GM21723 (cell line): ENCODE measurements around the gene AMIGO3.
"Not testable (repeated sequence)": the region's sequence is repeated elsewhere in the genome, so short reads cannot be mapped to it uniquely, and the experiment has no call there.

Experiments
- ATAC-seq: cut with Tn5 transposase; IDR thresholded peaks from one replicate; pipeline ENCODE4 v1.9.1; 2021; ENCODE audit warnings: mild to moderate bottlenecking, moderate library complexity; ENCODE audit not compliant: unreplicated experiment

AMIGO3 gene

DNA sequence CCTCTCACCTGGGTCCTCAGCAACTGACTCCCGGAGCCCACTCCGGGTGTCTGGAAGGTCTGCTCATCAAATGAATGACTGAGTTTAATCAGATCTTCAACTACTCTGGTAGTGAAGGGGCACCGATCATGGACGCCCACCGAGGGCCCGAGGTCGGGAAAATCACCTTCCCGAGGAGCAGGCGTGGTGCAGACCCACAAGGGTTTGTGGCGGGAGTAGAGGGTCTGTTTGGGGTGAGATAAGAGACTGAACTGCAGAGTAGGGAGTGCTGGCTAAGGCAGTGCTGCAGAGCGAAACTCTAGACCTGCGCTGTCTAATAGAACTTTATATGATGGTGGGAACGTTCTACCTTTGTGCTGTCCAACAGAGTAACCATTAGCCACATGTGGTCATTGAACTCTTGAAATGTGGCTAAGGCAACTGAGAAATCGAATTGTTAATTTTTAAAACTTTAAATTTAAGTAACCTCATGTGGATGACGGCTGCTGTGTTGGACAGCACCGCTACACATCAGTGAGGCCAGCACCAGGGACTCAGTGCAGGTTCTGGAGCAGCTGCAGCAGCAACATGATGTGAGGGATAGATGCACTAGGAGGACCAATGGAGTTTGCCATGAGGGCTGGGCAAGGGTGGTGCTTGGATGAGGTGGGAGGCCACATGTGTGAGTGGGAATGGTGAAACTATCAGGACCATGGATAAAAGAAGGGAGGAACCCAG is 29.4 kb downstream of the AMIGO3 start:
- ATAC-seq, result not testable (repeated sequence)

DNA sequence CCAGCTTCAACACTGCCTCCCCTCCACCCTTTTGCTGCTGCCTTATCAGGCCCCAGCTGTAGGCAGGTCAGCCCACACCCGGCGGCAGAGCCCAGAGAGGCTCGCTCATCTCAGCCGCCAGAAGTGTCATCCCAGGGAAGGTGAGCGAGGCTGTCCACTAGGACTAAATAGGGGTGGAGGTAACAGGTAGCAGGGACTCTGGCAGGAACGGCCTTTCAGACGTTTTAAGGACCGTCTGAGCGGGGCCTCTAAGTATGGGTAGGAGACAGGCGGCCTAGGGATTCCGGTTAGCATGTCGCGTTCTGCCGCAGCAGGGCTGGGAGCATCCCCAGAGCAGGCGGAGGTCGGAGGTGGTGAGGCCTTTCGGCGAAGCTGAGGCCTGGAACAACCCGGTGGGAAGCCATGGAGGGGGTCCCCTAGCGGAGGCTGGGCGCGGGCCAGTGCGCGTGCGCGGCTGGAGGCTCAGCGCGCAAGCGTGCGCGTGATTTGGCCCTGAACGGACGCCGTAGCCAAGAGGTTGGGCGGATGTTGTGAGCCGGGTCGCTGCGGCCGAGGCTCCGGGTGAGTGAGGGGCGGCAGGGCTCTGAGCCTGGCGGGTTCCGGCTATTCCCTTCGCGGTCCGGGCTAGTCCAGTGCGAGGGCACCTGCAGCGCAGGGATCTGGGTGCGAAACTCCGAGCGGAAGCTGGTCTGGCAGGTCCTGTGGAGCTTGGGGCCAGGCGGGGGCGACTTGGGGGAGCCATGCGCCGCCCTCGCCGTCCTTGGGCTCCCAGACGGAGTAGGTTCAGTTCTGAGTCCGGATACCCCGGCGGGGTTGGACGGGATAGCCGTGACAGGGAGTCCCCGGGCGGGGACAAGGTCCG is 30.2 kb downstream of the AMIGO3 start, which contains the start of the genes MST1 and RNF123:
MST1 (minus strand) TSS at position 429 of the 862 bp plus-strand sequence. CDS start 783 bp downstream, outside the sequence.
RNF123 (plus strand) TSS at position 512 of the 862 bp plus-strand sequence. CDS start 1,609 bp downstream, outside the sequence.
- ATAC-seq, result peak; percentile 68

GRCh38 chr3:49688338-49689045 is 31.0 kb downstream of the AMIGO3 start:
- peak; percentile 13 for ATAC-seq

- ATAC-seq, result not testable (repeated sequence)
Observed at GRCh38 chr3:49687424-49687795, 32.1 kb downstream of the AMIGO3 start.

DNA sequence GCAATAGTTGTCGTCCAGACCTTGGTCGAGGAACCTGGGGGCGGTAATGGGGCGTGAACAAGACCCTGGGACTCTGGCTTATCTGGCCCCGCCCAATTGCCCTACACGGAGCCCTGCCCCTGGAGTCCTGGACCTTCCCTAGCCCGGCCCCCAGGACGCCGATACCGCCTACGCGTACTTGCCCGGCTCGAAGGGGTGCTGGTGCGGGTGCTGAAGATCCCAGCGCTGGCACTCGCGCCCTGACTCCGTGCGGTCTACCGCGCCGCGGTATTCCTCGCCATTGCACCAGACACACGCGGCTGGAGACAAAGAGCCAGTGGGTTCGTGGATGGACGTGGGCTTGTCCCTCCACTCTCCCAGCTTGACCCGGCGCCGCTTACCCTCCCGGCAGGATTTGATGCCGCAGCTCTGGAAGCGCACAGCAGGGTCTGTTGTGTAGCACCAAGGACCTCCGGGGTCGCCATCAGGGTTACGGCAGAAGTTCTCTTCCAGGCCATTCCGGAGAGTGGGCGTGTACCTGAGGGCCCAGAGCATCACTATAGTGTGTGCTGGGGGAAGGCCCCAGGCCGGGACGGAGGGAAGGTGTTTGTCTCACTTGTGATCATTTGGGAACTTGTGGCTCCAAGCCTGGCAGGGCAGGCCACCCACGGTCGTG is 32.6 kb downstream of the AMIGO3 start:
- ATAC-seq, result not testable (repeated sequence)

DNA sequence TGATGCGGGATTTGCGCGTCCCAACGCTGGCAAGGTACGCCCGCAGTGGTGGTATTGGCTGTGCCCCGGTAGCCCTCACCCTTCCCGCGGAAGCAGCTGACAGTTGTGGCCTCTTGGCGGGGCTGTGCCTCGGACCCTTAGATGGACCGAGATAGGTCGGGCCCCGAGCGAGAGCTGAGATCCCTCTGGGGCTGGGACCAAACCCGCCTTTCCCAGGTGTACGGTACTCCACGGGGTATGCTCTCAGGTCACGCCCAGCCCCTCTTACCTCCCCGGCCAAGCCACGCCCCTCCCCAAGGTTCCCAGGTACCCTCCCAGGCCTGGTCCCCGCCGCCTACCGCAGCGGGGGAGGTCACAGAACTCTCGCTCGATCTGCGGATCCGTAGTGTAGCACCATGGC is 33.1 kb downstream of the AMIGO3 start:
- not testable (repeated sequence) for ATAC-seq

DNA sequence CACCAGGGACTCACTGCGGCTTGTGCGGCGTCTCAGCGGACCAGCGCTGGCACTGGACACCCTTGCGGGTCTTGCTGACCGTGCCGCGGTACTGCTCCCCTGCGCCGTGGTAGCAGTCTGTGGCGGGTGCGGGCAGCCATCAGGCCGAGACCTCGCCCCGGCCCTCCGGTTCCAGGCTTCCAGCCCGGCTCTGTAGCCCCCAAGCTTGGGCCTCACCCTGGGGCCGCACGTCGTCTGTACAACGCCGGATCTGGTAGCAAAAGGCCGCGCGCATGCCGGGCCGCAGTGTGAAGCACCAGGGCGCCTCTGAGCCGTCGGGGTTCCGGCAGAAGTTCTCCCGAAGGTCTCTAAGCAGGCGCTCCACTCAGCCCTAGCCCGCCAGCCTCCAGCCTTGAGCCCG is 33.6 kb downstream of the AMIGO3 start:
- ATAC-seq, result not testable (repeated sequence)

- not testable (repeated sequence) for ATAC-seq
Observed at GRCh38 chr3:49685103-49685502, 34.4 kb downstream of the AMIGO3 start.

GRCh38 chr3:49684453-49684852 is 35.0 kb downstream of the AMIGO3 start:
- not testable (repeated sequence) for ATAC-seq

GRCh38 chr3:49683162-49683561 is 36.3 kb downstream of the AMIGO3 start:
- ATAC-seq, result no peak

GRCh38 chr3:49681543-49681942 is 37.9 kb downstream of the AMIGO3 start:
- ATAC-seq, result no peak

DNA sequence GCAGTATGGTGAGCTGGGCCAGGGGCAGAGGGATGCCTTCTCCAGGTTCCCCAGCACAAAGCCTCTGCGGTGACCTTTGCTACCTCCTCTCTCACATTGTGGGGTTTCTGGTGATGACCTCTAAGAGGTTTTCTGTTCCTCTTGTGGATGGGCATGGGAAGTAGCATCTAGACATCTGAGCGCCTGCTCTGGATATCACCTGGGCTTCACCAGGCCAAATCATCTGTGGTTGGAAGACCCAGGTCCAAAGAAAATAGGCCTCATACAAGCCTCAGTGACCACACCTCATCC is 38.3 kb downstream of the AMIGO3 start:
- no peak for ATAC-seq

- no peak for ATAC-seq
Observed at GRCh38 chr3:49680493-49681231, 38.8 kb downstream of the AMIGO3 start.

GRCh38 chr3:49675912-49676311 is 43.6 kb downstream of the AMIGO3 start:
- no peak for ATAC-seq

DNA sequence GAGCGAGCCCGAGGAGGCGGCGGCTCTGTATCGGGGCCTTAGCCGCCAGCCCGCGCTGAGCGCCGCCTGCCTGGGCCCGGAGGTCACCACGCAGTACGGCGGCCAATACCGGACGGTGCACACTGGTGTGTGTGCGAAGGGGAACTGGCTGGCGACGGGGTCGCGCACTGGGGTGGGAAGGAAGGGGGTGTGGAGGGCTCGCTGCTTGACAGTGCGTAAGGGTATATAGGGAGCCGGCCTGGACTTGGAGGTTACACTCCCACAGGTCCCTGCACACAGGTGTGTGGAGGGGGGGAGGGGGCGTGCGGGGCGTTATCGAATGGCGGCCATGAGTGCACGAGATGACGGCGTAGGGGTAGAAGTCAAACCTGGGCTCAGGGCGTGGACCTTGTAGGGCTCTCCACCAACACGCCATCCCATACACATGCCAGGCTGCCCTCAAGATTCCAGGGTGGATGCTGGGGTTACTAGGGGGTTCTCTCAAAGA is 44.9 kb downstream of the AMIGO3 start:
- ATAC-seq, result peak; percentile 24

DNA sequence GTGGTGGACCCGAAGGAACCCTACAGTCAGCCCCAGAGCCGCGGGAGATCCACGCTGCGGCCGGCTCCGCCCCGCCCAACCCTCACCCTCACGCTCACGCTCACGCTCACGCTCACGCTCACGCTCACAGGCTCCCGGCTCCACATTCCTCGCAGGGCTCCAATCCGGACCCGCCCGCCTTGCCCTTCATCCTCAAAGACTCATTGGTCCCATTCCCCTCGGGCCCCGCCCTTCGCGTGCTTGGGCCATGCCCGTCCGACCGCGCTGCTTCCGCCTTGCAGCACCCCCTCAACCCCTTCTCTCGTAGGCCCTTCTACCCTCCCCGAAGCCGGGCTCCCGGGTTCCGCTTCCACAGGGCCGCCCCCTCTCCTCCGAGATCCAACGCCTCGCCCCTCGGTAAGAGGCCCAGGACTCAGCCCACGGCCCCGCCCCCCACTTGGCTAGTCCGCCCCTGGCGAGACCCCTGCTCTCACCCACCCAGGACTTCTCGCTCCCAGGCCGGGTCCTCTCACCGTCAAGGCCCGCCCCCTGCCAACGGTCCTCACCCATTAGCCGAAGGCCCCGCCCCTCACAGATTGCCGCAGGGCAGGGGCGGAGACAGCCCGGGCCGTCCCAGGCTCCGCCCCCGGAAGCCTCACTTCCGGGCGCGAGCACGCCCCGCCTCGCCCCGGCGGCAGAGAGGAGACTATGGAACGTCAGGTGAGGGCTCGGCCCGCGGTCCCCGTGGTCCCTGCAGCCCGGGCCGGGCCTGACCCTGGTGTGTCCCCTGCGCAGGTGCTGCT is 45.6 kb downstream of the AMIGO3 start, which contains the start of gene APEH:
APEH (plus strand) TSS at position 637 of the 782 bp plus-strand sequence; CDS start at position 688, 51 bp downstream.
- peak; percentile 79 for ATAC-seq

DNA sequence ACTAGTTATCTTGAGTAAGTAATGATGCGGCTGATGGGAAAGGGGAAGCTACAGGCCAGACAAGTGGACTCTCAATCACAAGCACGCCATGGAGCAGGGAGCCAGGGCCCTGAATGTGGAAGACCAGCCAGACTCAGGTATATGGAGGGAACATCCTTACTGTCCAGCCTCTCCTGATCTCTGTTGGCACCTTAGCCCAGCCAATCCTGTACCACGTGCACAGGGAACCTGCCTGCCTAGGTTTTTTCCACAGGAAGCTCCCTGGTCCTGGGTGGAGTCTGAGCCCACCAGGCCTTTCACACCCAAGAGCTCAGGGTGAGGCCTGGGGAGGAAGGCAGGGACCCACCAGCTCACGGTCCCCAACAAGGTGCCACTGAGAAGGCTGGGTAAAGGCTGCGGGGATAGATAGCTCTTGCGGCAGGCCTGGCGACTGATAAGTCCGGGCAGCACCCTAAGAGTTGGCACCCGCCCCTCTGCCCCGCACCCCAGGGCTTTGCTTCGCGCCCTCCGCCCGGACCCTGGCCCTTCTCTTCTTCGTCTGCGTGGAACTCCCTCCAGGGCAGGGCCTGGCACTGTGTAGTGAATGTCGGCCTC is 46.3 kb downstream of the AMIGO3 start:
- no peak for ATAC-seq
